IMR-90 (cell line): ENCODE data around the gene CRYAA. TPM values are rescaled to one million over a fixed set of nuclear protein-coding genes. Genes with fewer than 3 reads are reported as not detected.
A peak's percentile ranks its signal among the peaks of the same experiment; 100 is the strongest.

Experiments used
- ATAC-seq: fragments of 200-7000 bp; cut with Tn5 transposase; 2 replicates; pipeline ENCODE4 v1.9.1; 2020; ENCODE audit warnings: low read depth, mild to moderate bottlenecking, moderate library complexity
- BruUV-seq: library from RNA; stranded (reverse); fragments of 400-500 nt; replicated peaks from 2 replicates; lab custom pipeline; 2021; lab: Mats Ljungman, UMichigan
- CTCF ChIA-PET: fragments of 300-600 bp; formaldehyde crosslinking; extraction: SDS; loops from one replicate; lab custom pipeline; 2021; ENCODE audit warnings: antibody characterized with exemption; lab: Yijun Ruan, JAX
- POLR2A ChIA-PET: fragments of 300-600 bp; sonication (Branson Sonifier 250); formaldehyde crosslinking; loops from one replicate; lab custom pipeline; 2022; ENCODE audit warnings: antibody characterized with exemption; ENCODE audit not compliant: unreplicated experiment; lab: Charles Lee
- DNase-seq: peaks from one replicate; pipeline ENCODE4 v3.0.0; 2013
- H2AFZ ChIP-seq: replicated peaks from 2 replicates; pipeline ENCODE3; 2013; ENCODE audit warnings: low read length, mild to moderate bottlenecking; ENCODE audit not compliant: poor library complexity
- H2AK5ac ChIP-seq: 2 replicates; pipeline ENCODE4 v1.6.1; 2013; ENCODE audit warnings: low read depth, low read length, inconsistent platforms
- H2AK9ac ChIP-seq: replicated peaks from 2 replicates; pipeline ENCODE3; 2013; ENCODE audit warnings: mild to moderate bottlenecking, low read depth, low read length, moderate library complexity; ENCODE audit not compliant: poor library complexity
- H2BK120ac ChIP-seq: 2 replicates; pipeline ENCODE4 v1.6.1; 2013; ENCODE audit warnings: low read depth, low read length, inconsistent platforms
- H2BK15ac ChIP-seq: 3 replicates; pipeline ENCODE4 v1.6.1; 2013; ENCODE audit warnings: low read depth, low read length, inconsistent platforms
- H2BK20ac ChIP-seq: 2 replicates; pipeline ENCODE4 v1.6.1; 2013; ENCODE audit warnings: low read depth, mild to moderate bottlenecking, inconsistent platforms, low read length, moderate library complexity
- H2BK5ac ChIP-seq: 2 replicates; pipeline ENCODE4 v1.6.1; 2013; ENCODE audit warnings: mild to moderate bottlenecking, low read depth, low read length, inconsistent platforms; ENCODE audit not compliant: poor library complexity, severe bottlenecking
- H3K14ac ChIP-seq: replicated peaks from 2 replicates; pipeline ENCODE4 v1.6.1; 2013; ENCODE audit warnings: low read depth, low read length, inconsistent platforms
- H3K18ac ChIP-seq: 2 replicates; pipeline ENCODE4 v1.6.1; 2013; ENCODE audit warnings: low read depth, low read length, control low read depth
- H3K23ac ChIP-seq: 2 replicates; pipeline ENCODE4 v1.6.1; 2013; ENCODE audit warnings: low read depth, low read length, inconsistent platforms
- H3K27ac ChIP-seq: 2 replicates; pipeline ENCODE4 v1.5.1; 2013; ENCODE audit warnings: mild to moderate bottlenecking, control low read depth, low read length; ENCODE audit not compliant: insufficient read depth
- H3K27me3 ChIP-seq: 2 replicates; pipeline ENCODE4 v1.6.1; 2013; ENCODE audit warnings: low read length; ENCODE audit not compliant: control insufficient read depth, insufficient read depth
- H3K36me3 ChIP-seq: 2 replicates; pipeline ENCODE4 v1.6.1; 2013; ENCODE audit warnings: low read length, mixed read lengths; ENCODE audit not compliant: control insufficient read depth, insufficient read depth
- H3K4ac ChIP-seq: 2 replicates; pipeline ENCODE4 v1.6.1; 2013; ENCODE audit warnings: low read depth, low read length, inconsistent platforms
- H3K4me1 ChIP-seq: 2 replicates; pipeline ENCODE4 v1.6.1; 2013; ENCODE audit warnings: low read length, mixed read lengths; ENCODE audit not compliant: control insufficient read depth, insufficient read depth
- H3K4me2 ChIP-seq: 2 replicates; pipeline ENCODE4 v1.6.1; 2013; ENCODE audit warnings: low read depth, mild to moderate bottlenecking, control low read depth, low read length, moderate library complexity
- H3K4me3 ChIP-seq: 2 replicates; pipeline ENCODE4 v1.5.1; 2013; ENCODE audit warnings: low read depth, mild to moderate bottlenecking, control low read depth, low read length, moderate library complexity; ENCODE audit not compliant: insufficient read depth
- H3K56ac ChIP-seq: 2 replicates; pipeline ENCODE4 v1.6.1; 2013; ENCODE audit warnings: low read length, inconsistent platforms; ENCODE audit not compliant: insufficient read depth; ENCODE audit errors: extremely low read depth
- H3K79me1 ChIP-seq, 2 experiments: 2 replicates each; pipeline ENCODE4 v1.6.1; 2013; ENCODE audit warnings: low read length in 2 of 2, inconsistent platforms in 1 of 2, low read depth in 1 of 2
- H3K9ac ChIP-seq: 2 replicates; pipeline ENCODE4 v1.6.1; 2013; ENCODE audit warnings: low read depth, low read length, control low read depth
- H3K9me1 ChIP-seq: 2 replicates; pipeline ENCODE4 v1.6.1; 2013; ENCODE audit warnings: low read length, inconsistent platforms; ENCODE audit not compliant: insufficient read depth
- H3K9me3 ChIP-seq: 2 replicates; pipeline ENCODE4 v1.6.1; 2013; ENCODE audit warnings: low read length; ENCODE audit not compliant: control insufficient read depth, insufficient read depth
- H4K20me1 ChIP-seq: 2 replicates; pipeline ENCODE4 v1.6.1; 2013; ENCODE audit warnings: low read length, inconsistent platforms; ENCODE audit not compliant: insufficient read depth
- H4K5ac ChIP-seq: 2 replicates; pipeline ENCODE4 v1.6.1; 2013; ENCODE audit warnings: mild to moderate bottlenecking, low read depth, low read length, control low read depth
- H4K8ac ChIP-seq, 2 experiments: 2 replicates each; pipeline ENCODE4 v1.6.1; 2013; ENCODE audit warnings: low read depth in 2 of 2, low read length in 2 of 2, control low read depth in 1 of 2, inconsistent platforms in 1 of 2
- H4K91ac ChIP-seq: 2 replicates; pipeline ENCODE4 v1.6.1; 2013; ENCODE audit warnings: low read depth, low read length, inconsistent platforms; ENCODE audit not compliant: insufficient read depth
- CEBPB ChIP-seq: IDR thresholded peaks from 2 replicates; pipeline ENCODE4 v1.6.1; 2012; ENCODE audit warnings: low read depth, low read length, improper control_type of control experiment
- CTCF ChIP-seq: conservative IDR thresholded peaks from 2 replicates; pipeline ENCODE4 v1.5.1; 2012; ENCODE audit warnings: mild to moderate bottlenecking, low read depth, low read length, improper control_type of control experiment
- ELK1 ChIP-seq: fragments of 150-350 bp; IDR thresholded peaks from 2 replicates; pipeline ENCODE4 v1.6.1; 2016; ENCODE audit warnings: low read depth, mild to moderate bottlenecking, low read length, moderate library complexity, borderline replicate concordance
- MAFK ChIP-seq: IDR thresholded peaks from 2 replicates; pipeline ENCODE4 v1.6.1; 2012; ENCODE audit warnings: low read depth, low read length, improper control_type of control experiment
- MAZ ChIP-seq: IDR thresholded peaks from 2 replicates; pipeline ENCODE4 v1.6.1; 2012; ENCODE audit warnings: low read depth, mild to moderate bottlenecking, low read length, improper control_type of control experiment, moderate library complexity, borderline replicate concordance
- POLR2A ChIP-seq: IDR thresholded peaks from 2 replicates; pipeline ENCODE4 v1.6.1; 2012; ENCODE audit warnings: mild to moderate bottlenecking, low read depth, low read length
- RFX5 ChIP-seq: IDR thresholded peaks from 2 replicates; pipeline ENCODE4 v1.8.0; 2012; ENCODE audit warnings: low read depth, mild to moderate bottlenecking, low read length, moderate library complexity
- WGBS, 2 experiments: methylation state at CpG; one replicate each; pipeline versions ENCODE4 v1.1.5 to v1.1.7; 2013; ENCODE audit warnings: missing lambda C conversion rate in 2 of 2; ENCODE audit not compliant: insufficient read length in 1 of 2; ENCODE audit errors: extremely low coverage in 2 of 2; 5-methylcytosine and 5-hydroxymethylcytosine counted together
- dilution Hi-C: fragments of 300-500 bp; cut with HindIII; formaldehyde crosslinking; loops from one replicate; pipeline ENCODE4 v1.14.3; 2018; ENCODE audit warnings: low sequenced_read_pairs; ENCODE audit not compliant: unreplicated experiment
- in situ Hi-C: fragments of 300-500 bp; cut with MboI; formaldehyde crosslinking; loops from 3 replicates; pipeline ENCODE4 v1.14.3; 2019; ENCODE audit warnings: low sequenced_read_pairs, inconsistent platforms, mixed read lengths
- intact Hi-C: fragments of 100-400 bp; cut with micrococcal nuclease; formaldehyde crosslinking; loops from 2 replicates; pipeline ENCODE4 v1.10.0; 2022
- polyA plus RNA-seq, 3 experiments: library from polyadenylated mRNA; depleted of rRNA; stranded (reverse); fragments of >200 nt; gene quantifications; 2 replicates each; pipeline ENCODE4 v1.2.3, GENCODE V29; 2012; ENCODE audit warnings: low replicate concordance in 1 of 3
- total RNA-seq: library from RNA; depleted of rRNA; stranded (reverse); fragments of >200 nt; gene quantifications from 2 replicates; pipeline ENCODE4 v1.2.3, GENCODE V29; 2012

Gene CRYAA
- total and polyA plus RNA-seq, 2 of the 4 experiments (the other 2 are of a cell fraction): not detected

GRCh38 chr21:43210454-43211071, 41.8 kb downstream of the CRYAA start:
- TF ChIP-seq ELK1 (no peak), MAZ (no peak), CEBPB (no peak), MAFK (no peak), POLR2A (no peak), RFX5 (no peak), CTCF (no peak)
- Histone ChIP-seq H2BK5ac (no peak overlapping the region), H3K56ac (no peak overlapping the region), H4K8ac (no peak overlapping the region), H3K4me2 (no peak overlapping the region), H2AFZ (peak overlapping the region; percentile 18), H3K4me1 (peaks cover 2% of the 10 kb centered on the region; the same call in 1 of the 2 replicates), H2BK20ac (no peak overlapping the region), H3K4me3 (no peak overlapping the region), H4K5ac (no peak overlapping the region), H3K14ac (no peak overlapping the region; the same call in 1 of the 2 replicates), H4K91ac (no peak overlapping the region), H2BK15ac (no peak overlapping the region), H3K9me1 (no peaks in the 10 kb centered on the region), H3K4ac (no peak overlapping the region), H2AK9ac (no peak overlapping the region), H2AK5ac (no peak overlapping the region), H3K27me3 (peaks cover 15% of the 10 kb centered on the region; the same call in 1 of the 2 replicates), H3K9me3 (no peaks in the 10 kb centered on the region), H2BK120ac (no peak overlapping the region), H3K18ac (no peak overlapping the region), H3K23ac (no peak overlapping the region), H3K27ac (no peak overlapping the region), H3K79me1 (no peaks in the 10 kb centered on the region), H3K36me3 (no peaks in the 10 kb centered on the region), H3K9ac (no peak overlapping the region), H4K20me1 (no peaks in the 10 kb centered on the region)
- ChIA-PET POLR2A (no interaction called here), CTCF (no interaction called here)
- DNase-seq (no peak), ATAC-seq (no peak)
- WGBS, 2 experiments: 50% methylated on average over 1 of the region's 7 CpGs; no CpG with 5 or more reads in 1 of the 2 experiments
- no TSS peak for BruUV-seq
- intact Hi-C loops: no loop called here
- dilution Hi-C loops: no loop called here
- in situ Hi-C loops: no loop called here
